DOHH2 (cell line): ENCODE results near the gene YPEL1.

Source experiments
- EZH2phosphoT487 ChIP-seq: fragments of 200-600 bp; sonication (generic); IDR thresholded peaks from 2 replicates; pipeline ENCODE4 v1.6.1; 2017; ENCODE audit warnings: borderline replicate concordance, mild to moderate bottlenecking, antibody characterized with exemption, low read length, moderate library complexity, mixed read lengths
- TF ChIP-seq, protein P1 (sequence below): fragments of 200-600 bp; sonication (generic); IDR thresholded peaks from one replicate; pipeline ENCODE4 v1.5.1; 2014; ENCODE audit warnings: antibody characterized with exemption, mild to moderate bottlenecking, low read depth, low read length; ENCODE audit not compliant: poor library complexity, severe bottlenecking

GRCh38 chr22:21727159-21727558, 8.4 kb downstream of the YPEL1 start:
- TF ChIP-seq, protein P1, sequence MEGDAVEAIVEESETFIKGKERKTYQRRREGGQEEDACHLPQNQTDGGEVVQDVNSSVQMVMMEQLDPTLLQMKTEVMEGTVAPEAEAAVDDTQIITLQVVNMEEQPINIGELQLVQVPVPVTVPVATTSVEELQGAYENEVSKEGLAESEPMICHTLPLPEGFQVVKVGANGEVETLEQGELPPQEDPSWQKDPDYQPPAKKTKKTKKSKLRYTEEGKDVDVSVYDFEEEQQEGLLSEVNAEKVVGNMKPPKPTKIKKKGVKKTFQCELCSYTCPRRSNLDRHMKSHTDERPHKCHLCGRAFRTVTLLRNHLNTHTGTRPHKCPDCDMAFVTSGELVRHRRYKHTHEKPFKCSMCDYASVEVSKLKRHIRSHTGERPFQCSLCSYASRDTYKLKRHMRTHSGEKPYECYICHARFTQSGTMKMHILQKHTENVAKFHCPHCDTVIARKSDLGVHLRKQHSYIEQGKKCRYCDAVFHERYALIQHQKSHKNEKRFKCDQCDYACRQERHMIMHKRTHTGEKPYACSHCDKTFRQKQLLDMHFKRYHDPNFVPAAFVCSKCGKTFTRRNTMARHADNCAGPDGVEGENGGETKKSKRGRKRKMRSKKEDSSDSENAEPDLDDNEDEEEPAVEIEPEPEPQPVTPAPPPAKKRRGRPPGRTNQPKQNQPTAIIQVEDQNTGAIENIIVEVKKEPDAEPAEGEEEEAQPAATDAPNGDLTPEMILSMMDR: no peak
- TF ChIP-seq EZH2phosphoT487: no peak
